ENCODE results near the gene MEIS2. TPM values are rescaled to one million over a fixed set of nuclear protein-coding genes. Genes with fewer than 3 reads are reported as not detected.

MEIS2 gene
- total and polyA plus RNA-seq, 2 donors (not counting 3 experiments of a cell fraction or from before 2014, with no cell fraction given), result 22.5 to 26.2 TPM

GRCh38 chr15:36947035-36947719, 153.2 kb downstream of the MEIS2 start:
- Histone ChIP-seq H3K4me3 (replicated peaks in 1 of 3; ENCODE audit: insufficient read depth in 1 of 3, low read depth in 1 of 3, low read length in 3 of 3) (no peak overlapping the region), H3K9ac (replicated peaks; ENCODE audit: extremely low read depth, insufficient read depth, low read length) (no peak overlapping the region), H2AFZ (ENCODE audit: low read depth, low read length) (no peak overlapping the region), H3K27ac (ENCODE audit: insufficient read depth, low read depth, low read length) (no peak overlapping the region), H3K79me2 (ENCODE audit: control insufficient read depth, insufficient read depth, low read length) (no peaks in the 10 kb centered on the region), H3K27me3 (ENCODE audit: control insufficient read depth in 2 of 2, insufficient read depth in 2 of 2, low read length in 2 of 2) (no peaks in the 10 kb centered on the region), H3K4me1 (ENCODE audit: control insufficient read depth, extremely low read depth, insufficient read depth, low read length) (peaks cover 9% of the 10 kb centered on the region), H3K4me2 (ENCODE audit: insufficient read depth, low read length) (no peak overlapping the region), H3K9me3 (replicated peaks; ENCODE audit: control insufficient read depth, insufficient read depth, low read length) (no peaks in the 10 kb centered on the region), H3K9me1 (replicated peaks; ENCODE audit: control insufficient read depth, extremely low read depth, insufficient read depth, low read length) (no peaks in the 10 kb centered on the region), H3K36me3 (ENCODE audit: control insufficient read depth in 2 of 2, extremely low read depth in 1 of 2, insufficient read depth in 2 of 2, low read length in 2 of 2) (peaks cover 3% of the 10 kb centered on the region in 2 experiments), H4K20me1 (replicated peaks; ENCODE audit: control insufficient read depth, extremely low read depth, insufficient read depth, low read length) (no peaks in the 10 kb centered on the region)
- ChIA-PET CTCF (interaction anchor here (0.8 to 1.8 kb wide), 3 partner anchors 13 to 69 kb away, joined by 3 to 4 read pairs (median 3); no protein-coding TSS in a partner anchor), POLR2A (no interaction called here)
- dilution Hi-C loops (cut with MboI; ENCODE audit: extremely low pct_ligation_motif_present, low sequenced_read_pairs), result no loop called here
- FAIRE-seq (no peak), DNase-seq (ENCODE audit: low read depth, low spot score) (no peak)
- BruUV-seq (replicated peaks), result no TSS peak
- TF ChIP-seq JUN (IDR thresholded peaks at IDR 0.05; ENCODE audit: borderline replicate concordance, insufficient read depth, insufficient read length, low read depth) (no peak), MYC (IDR thresholded peaks at IDR 0.05; ENCODE audit: low read depth, low read length) (no peak), CTCF (IDR thresholded peaks at IDR 0.05; ENCODE audit: extremely low read depth in 1 of 2, insufficient read depth in 1 of 2, low read depth in 1 of 2, low read length in 2 of 2) (no peak), FOS (IDR thresholded peaks at IDR 0.05; ENCODE audit: borderline replicate concordance, insufficient read depth, low read length) (no peak), POLR2A (IDR thresholded peaks at IDR 0.05; ENCODE audit: low read depth, low read length) (no peak)
- intact Hi-C loops (cut with micrococcal nuclease), result no loop called here

GRCh38 chr15:36944442-36944841, 155.9 kb downstream of the MEIS2 start:
- intact Hi-C loops (cut with micrococcal nuclease), result no loop called here
- H3K27me3 ChIP-seq (ENCODE audit: control insufficient read depth in 2 of 2, insufficient read depth in 2 of 2, low read length in 2 of 2), result no peaks in the 10 kb centered on the region
- H3K79me2 ChIP-seq (ENCODE audit: control insufficient read depth, insufficient read depth, low read length), result no peaks in the 10 kb centered on the region
- H3K9me3 ChIP-seq (replicated peaks; ENCODE audit: control insufficient read depth, insufficient read depth, low read length), result no peaks in the 10 kb centered on the region
- H3K27ac ChIP-seq (ENCODE audit: insufficient read depth, low read depth, low read length), result no peak overlapping the region
- H3K4me3 ChIP-seq (replicated peaks in 1 of 3; ENCODE audit: insufficient read depth in 1 of 3, low read depth in 1 of 3, low read length in 3 of 3), result no peak overlapping the region
- peaks cover 3% of the 10 kb centered on the region in 2 experiments for H3K36me3 ChIP-seq (ENCODE audit: control insufficient read depth in 2 of 2, extremely low read depth in 1 of 2, insufficient read depth in 2 of 2, low read length in 2 of 2)
- FAIRE-seq (no peak), DNase-seq (ENCODE audit: low read depth, low spot score) (peak; percentile 3)
- no TSS peak for BruUV-seq (replicated peaks)
- dilution Hi-C loops (cut with MboI; ENCODE audit: extremely low pct_ligation_motif_present, low sequenced_read_pairs), result no loop called here
- H3K9me1 ChIP-seq (replicated peaks; ENCODE audit: control insufficient read depth, extremely low read depth, insufficient read depth, low read length), result no peaks in the 10 kb centered on the region
- H3K9ac ChIP-seq (replicated peaks; ENCODE audit: extremely low read depth, insufficient read depth, low read length), result no peak overlapping the region
- H3K4me2 ChIP-seq (ENCODE audit: insufficient read depth, low read length), result peak overlapping the region; percentile 55
- ChIA-PET POLR2A (no interaction called here), CTCF (interaction anchor here (1.7 kb wide), 1 partner anchor 9 kb away, joined by 4 read pairs; no protein-coding TSS in a partner anchor)
- H2AFZ ChIP-seq (ENCODE audit: low read depth, low read length), result no peak overlapping the region
- no peaks in the 10 kb centered on the region for H4K20me1 ChIP-seq (replicated peaks; ENCODE audit: control insufficient read depth, extremely low read depth, insufficient read depth, low read length)
- peaks cover 9% of the 10 kb centered on the region for H3K4me1 ChIP-seq (ENCODE audit: control insufficient read depth, extremely low read depth, insufficient read depth, low read length)
- TF ChIP-seq GATA2 (IDR thresholded peaks at IDR 0.05; ENCODE audit: insufficient read depth, insufficient read length, low read depth, low read length) (no peak), POLR2A (IDR thresholded peaks at IDR 0.05; ENCODE audit: low read depth, low read length) (no peak), POLR2AphosphoS5 (IDR thresholded peaks at IDR 0.05; ENCODE audit: insufficient read depth, low read depth, low read length) (no peak)
